Measurements from ENCODE around the gene LDB2.

GRCh38 chr4:16726368-16727050, 171.9 kb downstream of the LDB2 start:
- TF ChIP-seq CTCF (IDR thresholded peaks at IDR 0.05) (no peak), EZH2 (IDR thresholded peaks at IDR 0.05; ENCODE audit: borderline replicate concordance, insufficient read depth, low read depth, low read length, poor library complexity, severe bottlenecking) (no peak)
